Neural cell (in vitro differentiated cells): ENCODE data around the gene ATG7. TPM values are rescaled to one million over a fixed set of nuclear protein-coding genes. Genes with fewer than 3 reads are reported as not detected.

Experiments
- H2AFZ ChIP-seq: fragments of 200-600, 300-800 bp; sonication (generic), shearing (Covaris generic); 2 replicates; pipeline ENCODE4 v1.6.0; 2014; ENCODE audit warnings: low read depth, mild to moderate bottlenecking, antibody characterized with exemption, low read length, moderate library complexity
- H3F3A ChIP-seq: fragments of 200-600 bp; shearing (Covaris generic); 2 replicates; pipeline ENCODE4 v1.6.1; 2016; ENCODE audit warnings: mild to moderate bottlenecking, moderate library complexity, mixed read lengths, antibody characterized with exemption, low read length; ENCODE audit not compliant: insufficient read depth, poor library complexity, severe bottlenecking
- H3K27ac ChIP-seq: fragments of 200-600, 300-800 bp; sonication (generic), shearing (Covaris generic); 2 replicates; pipeline ENCODE4 v1.5.1; 2014; ENCODE audit warnings: mild to moderate bottlenecking, low read length, moderate library complexity
- H3K27me3 ChIP-seq: fragments of 300-800, 200-600 bp; sonication (generic), shearing (Covaris generic); 2 replicates; pipeline ENCODE4 v1.6.0; 2014; ENCODE audit warnings: mild to moderate bottlenecking, low read depth, low read length, moderate library complexity; ENCODE audit not compliant: insufficient read depth
- H3K36me3 ChIP-seq: fragments of 300-800, 200-600 bp; sonication (generic), shearing (Covaris generic); 2 replicates; pipeline ENCODE4 v1.5.1; 2014; ENCODE audit warnings: mild to moderate bottlenecking, antibody characterized with exemption, low read length, moderate library complexity; ENCODE audit not compliant: insufficient read depth
- H3K4me2 ChIP-seq: fragments of 300-800, 200-600 bp; sonication (generic), shearing (Covaris generic); 2 replicates; pipeline ENCODE4 v1.6.0; 2014; ENCODE audit warnings: mild to moderate bottlenecking, low read length
- H3K4me3 ChIP-seq: fragments of 300-800, 200-600 bp; sonication (generic), shearing (Covaris generic); 2 replicates; pipeline ENCODE4 v1.5.1; 2014; ENCODE audit warnings: mild to moderate bottlenecking, low read length, moderate library complexity
- H3K79me2 ChIP-seq: fragments of 200-600 bp; shearing (Covaris generic); replicated peaks from 2 replicates; pipeline ENCODE4 v1.6.0; 2014; ENCODE audit warnings: mild to moderate bottlenecking, low read length, moderate library complexity; ENCODE audit not compliant: insufficient read depth
- H3K9ac ChIP-seq: fragments of 300-800, 200-600 bp; sonication (generic), shearing (Covaris generic); 2 replicates; pipeline ENCODE4 v1.6.1; 2016; ENCODE audit warnings: mild to moderate bottlenecking, low read length, mixed read lengths
- H3K9me2 ChIP-seq: fragments of 200-600 bp; shearing (Covaris generic); 2 replicates; pipeline ENCODE4 v1.6.1; 2016; ENCODE audit warnings: mild to moderate bottlenecking, low read length, mixed read lengths; ENCODE audit not compliant: insufficient read depth
- H3K9me3 ChIP-seq: fragments of 200-600, 300-800 bp; sonication (generic), shearing (Covaris generic); 2 replicates; pipeline ENCODE4 v1.6.1; 2016; ENCODE audit warnings: mild to moderate bottlenecking, mixed run types, low read length, moderate library complexity, mixed read lengths
- H4K20me1 ChIP-seq: fragments of 200-600 bp; shearing (Covaris generic); 2 replicates; pipeline ENCODE4 v1.6.1; 2016; ENCODE audit warnings: mild to moderate bottlenecking, mixed run types; ENCODE audit not compliant: insufficient read depth
- EP300 ChIP-seq: fragments of 450-650 bp; conservative IDR thresholded peaks from 2 replicates; pipeline ENCODE4 v1.6.1; 2014; ENCODE audit warnings: antibody characterized with exemption, mild to moderate bottlenecking, moderate library complexity; ENCODE audit not compliant: poor library complexity, severe bottlenecking
- EZH2 ChIP-seq: fragments of 200-600, 300-800 bp; shearing (Covaris generic), sonication (generic); IDR thresholded peaks from 2 replicates; pipeline ENCODE4 v1.6.1; 2014; ENCODE audit warnings: antibody characterized with exemption, low read length, borderline replicate concordance, mild to moderate bottlenecking; ENCODE audit not compliant: insufficient read depth, poor library complexity, severe bottlenecking
- MXI1 ChIP-seq: fragments of 450-650 bp; conservative IDR thresholded peaks from 2 replicates; pipeline ENCODE4 v1.6.1; 2014; ENCODE audit warnings: antibody characterized with exemption, mild to moderate bottlenecking; ENCODE audit not compliant: poor library complexity, severe bottlenecking
- POLR2AphosphoS5 ChIP-seq: IDR thresholded peaks from 2 replicates; pipeline ENCODE4 v1.6.1; 2012
- RAD21 ChIP-seq: fragments of 450-650 bp; conservative IDR thresholded peaks from 2 replicates; pipeline ENCODE4 v1.6.1; 2014; ENCODE audit warnings: antibody characterized with exemption, mild to moderate bottlenecking, moderate library complexity
- SMC3 ChIP-seq: fragments of 450-650 bp; conservative IDR thresholded peaks from 2 replicates; pipeline ENCODE4 v1.6.1; 2014; ENCODE audit warnings: antibody characterized with exemption, mild to moderate bottlenecking, moderate library complexity; ENCODE audit not compliant: poor library complexity
- TAF1 ChIP-seq: IDR thresholded peaks from 2 replicates; pipeline ENCODE4 v1.6.1; 2012; ENCODE audit warnings: low read depth
- polyA plus RNA-seq: library from polyadenylated mRNA; depleted of rRNA; stranded (reverse); fragments of >200 nt; gene quantifications from 2 replicates; pipeline ENCODE4 v1.2.3, GENCODE V29; 2014
- TF ChIP-seq, protein P1 (sequence below): fragments of 450-650 bp; IDR thresholded peaks from 2 replicates; pipeline ENCODE4 v1.5.1; 2014; ENCODE audit warnings: antibody characterized with exemption, mild to moderate bottlenecking, moderate library complexity; ENCODE audit not compliant: poor library complexity, severe bottlenecking
- TF ChIP-seq, protein P2 (sequence below): IDR thresholded peaks from 2 replicates; pipeline ENCODE4 v1.6.1; 2012; ENCODE audit warnings: borderline replicate concordance

Gene ATG7
- polyA plus RNA-seq, 1 donor from 2014 or later: 28.8 TPM

DNA sequence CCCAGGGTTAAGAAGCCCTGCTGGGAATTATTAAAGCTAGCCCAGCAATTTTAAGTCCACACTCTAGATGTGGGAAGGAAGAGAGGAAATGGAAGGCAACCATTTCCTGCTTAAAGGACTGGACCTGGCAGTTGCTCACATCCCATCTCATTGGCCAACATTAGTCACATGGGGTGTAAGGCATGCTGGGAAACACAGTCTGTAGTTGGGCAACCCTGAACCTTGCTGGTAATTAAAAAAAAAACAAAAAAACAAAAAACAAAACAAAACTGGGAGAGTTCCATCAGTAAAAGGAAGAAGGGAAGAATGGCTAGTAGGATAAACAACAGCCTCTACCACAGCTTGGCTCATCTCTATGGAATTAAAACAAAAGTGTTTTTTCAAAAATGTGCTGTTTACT is 235.5 kb downstream of the ATG7 start:
- H4K20me1 ChIP-seq: no peaks in the 10 kb centered on the region
- no peaks in the 10 kb centered on the region for H3K9me3 ChIP-seq
- no peak overlapping the region for H3K9ac ChIP-seq
- no peak overlapping the region for H2AFZ ChIP-seq
- no peak overlapping the region for H3K27ac ChIP-seq
- TF ChIP-seq SMC3 (no peak), TAF1 (no peak), MXI1 (no peak), EZH2 (no peak), POLR2AphosphoS5 (no peak), EP300 (no peak), RAD21 (no peak)
- TF ChIP-seq, protein P1, sequence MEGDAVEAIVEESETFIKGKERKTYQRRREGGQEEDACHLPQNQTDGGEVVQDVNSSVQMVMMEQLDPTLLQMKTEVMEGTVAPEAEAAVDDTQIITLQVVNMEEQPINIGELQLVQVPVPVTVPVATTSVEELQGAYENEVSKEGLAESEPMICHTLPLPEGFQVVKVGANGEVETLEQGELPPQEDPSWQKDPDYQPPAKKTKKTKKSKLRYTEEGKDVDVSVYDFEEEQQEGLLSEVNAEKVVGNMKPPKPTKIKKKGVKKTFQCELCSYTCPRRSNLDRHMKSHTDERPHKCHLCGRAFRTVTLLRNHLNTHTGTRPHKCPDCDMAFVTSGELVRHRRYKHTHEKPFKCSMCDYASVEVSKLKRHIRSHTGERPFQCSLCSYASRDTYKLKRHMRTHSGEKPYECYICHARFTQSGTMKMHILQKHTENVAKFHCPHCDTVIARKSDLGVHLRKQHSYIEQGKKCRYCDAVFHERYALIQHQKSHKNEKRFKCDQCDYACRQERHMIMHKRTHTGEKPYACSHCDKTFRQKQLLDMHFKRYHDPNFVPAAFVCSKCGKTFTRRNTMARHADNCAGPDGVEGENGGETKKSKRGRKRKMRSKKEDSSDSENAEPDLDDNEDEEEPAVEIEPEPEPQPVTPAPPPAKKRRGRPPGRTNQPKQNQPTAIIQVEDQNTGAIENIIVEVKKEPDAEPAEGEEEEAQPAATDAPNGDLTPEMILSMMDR: no peak
- TF ChIP-seq, protein P2, sequence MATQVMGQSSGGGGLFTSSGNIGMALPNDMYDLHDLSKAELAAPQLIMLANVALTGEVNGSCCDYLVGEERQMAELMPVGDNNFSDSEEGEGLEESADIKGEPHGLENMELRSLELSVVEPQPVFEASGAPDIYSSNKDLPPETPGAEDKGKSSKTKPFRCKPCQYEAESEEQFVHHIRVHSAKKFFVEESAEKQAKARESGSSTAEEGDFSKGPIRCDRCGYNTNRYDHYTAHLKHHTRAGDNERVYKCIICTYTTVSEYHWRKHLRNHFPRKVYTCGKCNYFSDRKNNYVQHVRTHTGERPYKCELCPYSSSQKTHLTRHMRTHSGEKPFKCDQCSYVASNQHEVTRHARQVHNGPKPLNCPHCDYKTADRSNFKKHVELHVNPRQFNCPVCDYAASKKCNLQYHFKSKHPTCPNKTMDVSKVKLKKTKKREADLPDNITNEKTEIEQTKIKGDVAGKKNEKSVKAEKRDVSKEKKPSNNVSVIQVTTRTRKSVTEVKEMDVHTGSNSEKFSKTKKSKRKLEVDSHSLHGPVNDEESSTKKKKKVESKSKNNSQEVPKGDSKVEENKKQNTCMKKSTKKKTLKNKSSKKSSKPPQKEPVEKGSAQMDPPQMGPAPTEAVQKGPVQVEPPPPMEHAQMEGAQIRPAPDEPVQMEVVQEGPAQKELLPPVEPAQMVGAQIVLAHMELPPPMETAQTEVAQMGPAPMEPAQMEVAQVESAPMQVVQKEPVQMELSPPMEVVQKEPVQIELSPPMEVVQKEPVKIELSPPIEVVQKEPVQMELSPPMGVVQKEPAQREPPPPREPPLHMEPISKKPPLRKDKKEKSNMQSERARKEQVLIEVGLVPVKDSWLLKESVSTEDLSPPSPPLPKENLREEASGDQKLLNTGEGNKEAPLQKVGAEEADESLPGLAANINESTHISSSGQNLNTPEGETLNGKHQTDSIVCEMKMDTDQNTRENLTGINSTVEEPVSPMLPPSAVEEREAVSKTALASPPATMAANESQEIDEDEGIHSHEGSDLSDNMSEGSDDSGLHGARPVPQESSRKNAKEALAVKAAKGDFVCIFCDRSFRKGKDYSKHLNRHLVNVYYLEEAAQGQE: no peak
- no peak overlapping the region for H3K4me2 ChIP-seq
- no peaks in the 10 kb centered on the region for H3K27me3 ChIP-seq
- no peaks in the 10 kb centered on the region for H3F3A ChIP-seq
- no peaks in the 10 kb centered on the region for H3K79me2 ChIP-seq
- no peaks in the 10 kb centered on the region for H3K36me3 ChIP-seq
- H3K4me3 ChIP-seq: no peak overlapping the region
- no peaks in the 10 kb centered on the region for H3K9me2 ChIP-seq

DNA sequence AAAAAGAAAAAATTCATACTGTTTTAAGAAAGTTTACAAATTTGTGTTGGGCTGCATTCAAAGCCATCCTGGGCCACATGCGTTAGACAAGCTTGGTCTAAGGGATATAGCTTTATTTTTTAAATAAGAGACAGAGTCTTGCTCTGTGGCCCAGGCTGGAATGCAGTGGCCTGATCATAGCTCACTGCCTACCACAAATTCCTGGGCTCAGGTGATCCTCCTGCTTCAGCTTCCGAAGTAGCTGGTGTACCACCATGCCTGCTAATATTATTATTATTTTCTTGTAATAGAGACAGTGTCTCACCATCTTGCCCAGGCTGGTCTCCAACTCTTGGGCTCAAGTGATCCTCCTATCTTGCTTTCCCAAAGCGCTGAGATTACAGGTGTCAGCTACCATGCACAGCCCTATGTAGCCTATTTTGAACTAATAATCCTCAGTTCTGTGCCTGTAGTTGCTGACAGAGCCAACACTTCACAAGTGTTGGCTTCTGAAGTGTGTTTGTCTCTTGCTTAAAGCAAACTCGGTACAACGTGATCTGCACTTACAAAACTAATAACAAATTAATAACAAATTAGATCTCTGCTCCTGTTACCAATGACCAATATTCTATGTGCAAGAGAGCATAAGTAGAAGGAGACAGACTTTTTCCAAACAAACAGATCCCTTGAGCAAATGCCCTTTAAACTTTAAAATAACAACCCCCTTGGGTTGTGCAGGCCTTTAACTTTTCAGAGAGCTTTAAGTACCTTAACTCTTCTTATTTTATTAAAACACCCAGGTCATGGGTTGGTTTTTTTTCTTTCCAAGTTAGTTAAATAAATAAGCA is 236.4 kb downstream of the ATG7 start:
- Histone ChIP-seq H3K9me3 (no peaks in the 10 kb centered on the region), H3K9me2 (no peaks in the 10 kb centered on the region), H4K20me1 (no peaks in the 10 kb centered on the region), H2AFZ (no peak overlapping the region), H3K27ac (no peak overlapping the region), H3K4me3 (no peak overlapping the region), H3K36me3 (no peaks in the 10 kb centered on the region), H3K9ac (no peak overlapping the region), H3F3A (no peaks in the 10 kb centered on the region), H3K4me2 (no peak overlapping the region), H3K27me3 (no peaks in the 10 kb centered on the region), H3K79me2 (no peaks in the 10 kb centered on the region)
- TF ChIP-seq TAF1 (no peak), RAD21 (no peak), MXI1 (no peak), EZH2 (no peak), EP300 (no peak), SMC3 (no peak), POLR2AphosphoS5 (no peak)
- TF ChIP-seq, protein P2: no peak
- TF ChIP-seq, protein P1: no peak
